Measurements from ENCODE around the gene NGLY1. TPM values are rescaled to one million over a fixed set of nuclear protein-coding genes. Genes with fewer than 3 reads are reported as not detected.

Gene NGLY1
- total and polyA plus RNA-seq, 10 of the 15 experiments (the other 5 are each of a cell fraction or from before 2014, with no cell fraction given): 29.8 to 73.5 (median 47.0) TPM

DNA sequence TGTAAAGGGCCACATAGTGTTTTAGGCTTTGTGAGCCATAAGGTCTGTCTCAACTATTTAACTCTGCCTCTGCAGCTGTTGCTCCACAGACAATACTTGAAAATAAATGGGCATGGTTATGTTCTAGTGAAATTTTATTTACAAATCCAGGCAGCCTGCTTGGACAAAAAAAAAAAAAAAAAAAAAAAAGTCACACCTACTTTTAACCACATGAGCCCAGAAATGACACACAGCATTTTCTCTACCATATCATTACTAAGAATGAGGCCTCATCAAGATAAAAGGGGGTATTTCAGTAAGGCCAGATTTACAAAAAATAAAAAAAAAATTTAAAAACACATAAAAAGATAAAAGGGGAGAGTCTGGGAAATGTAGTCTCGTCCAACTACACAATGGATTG lies 1.7 kb upstream of the NGLY1 start (continued):
- TF ChIP-seq, protein P1, sequence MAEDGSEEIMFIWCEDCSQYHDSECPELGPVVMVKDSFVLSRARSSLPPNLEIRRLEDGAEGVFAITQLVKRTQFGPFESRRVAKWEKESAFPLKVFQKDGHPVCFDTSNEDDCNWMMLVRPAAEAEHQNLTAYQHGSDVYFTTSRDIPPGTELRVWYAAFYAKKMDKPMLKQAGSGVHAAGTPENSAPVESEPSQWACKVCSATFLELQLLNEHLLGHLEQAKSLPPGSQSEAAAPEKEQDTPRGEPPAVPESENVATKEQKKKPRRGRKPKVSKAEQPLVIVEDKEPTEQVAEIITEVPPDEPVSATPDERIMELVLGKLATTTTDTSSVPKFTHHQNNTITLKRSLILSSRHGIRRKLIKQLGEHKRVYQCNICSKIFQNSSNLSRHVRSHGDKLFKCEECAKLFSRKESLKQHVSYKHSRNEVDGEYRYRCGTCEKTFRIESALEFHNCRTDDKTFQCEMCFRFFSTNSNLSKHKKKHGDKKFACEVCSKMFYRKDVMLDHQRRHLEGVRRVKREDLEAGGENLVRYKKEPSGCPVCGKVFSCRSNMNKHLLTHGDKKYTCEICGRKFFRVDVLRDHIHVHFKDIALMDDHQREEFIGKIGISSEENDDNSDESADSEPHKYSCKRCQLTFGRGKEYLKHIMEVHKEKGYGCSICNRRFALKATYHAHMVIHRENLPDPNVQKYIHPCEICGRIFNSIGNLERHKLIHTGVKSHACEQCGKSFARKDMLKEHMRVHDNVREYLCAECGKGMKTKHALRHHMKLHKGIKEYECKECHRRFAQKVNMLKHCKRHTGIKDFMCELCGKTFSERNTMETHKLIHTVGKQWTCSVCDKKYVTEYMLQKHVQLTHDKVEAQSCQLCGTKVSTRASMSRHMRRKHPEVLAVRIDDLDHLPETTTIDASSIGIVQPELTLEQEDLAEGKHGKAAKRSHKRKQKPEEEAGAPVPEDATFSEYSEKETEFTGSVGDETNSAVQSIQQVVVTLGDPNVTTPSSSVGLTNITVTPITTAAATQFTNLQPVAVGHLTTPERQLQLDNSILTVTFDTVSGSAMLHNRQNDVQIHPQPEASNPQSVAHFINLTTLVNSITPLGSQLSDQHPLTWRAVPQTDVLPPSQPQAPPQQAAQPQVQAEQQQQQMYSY (CRISPR knock-in tag; IDR thresholded peaks at IDR 0.05): no peak
- no peak for TF ChIP-seq POLR2AphosphoS5 (IDR thresholded peaks at IDR 0.05; ENCODE audit: low read length)
- no peak for TF ChIP-seq TARDBP (IDR thresholded peaks at IDR 0.05; ENCODE audit: borderline replicate concordance)
- TF ChIP-seq, protein P2, sequence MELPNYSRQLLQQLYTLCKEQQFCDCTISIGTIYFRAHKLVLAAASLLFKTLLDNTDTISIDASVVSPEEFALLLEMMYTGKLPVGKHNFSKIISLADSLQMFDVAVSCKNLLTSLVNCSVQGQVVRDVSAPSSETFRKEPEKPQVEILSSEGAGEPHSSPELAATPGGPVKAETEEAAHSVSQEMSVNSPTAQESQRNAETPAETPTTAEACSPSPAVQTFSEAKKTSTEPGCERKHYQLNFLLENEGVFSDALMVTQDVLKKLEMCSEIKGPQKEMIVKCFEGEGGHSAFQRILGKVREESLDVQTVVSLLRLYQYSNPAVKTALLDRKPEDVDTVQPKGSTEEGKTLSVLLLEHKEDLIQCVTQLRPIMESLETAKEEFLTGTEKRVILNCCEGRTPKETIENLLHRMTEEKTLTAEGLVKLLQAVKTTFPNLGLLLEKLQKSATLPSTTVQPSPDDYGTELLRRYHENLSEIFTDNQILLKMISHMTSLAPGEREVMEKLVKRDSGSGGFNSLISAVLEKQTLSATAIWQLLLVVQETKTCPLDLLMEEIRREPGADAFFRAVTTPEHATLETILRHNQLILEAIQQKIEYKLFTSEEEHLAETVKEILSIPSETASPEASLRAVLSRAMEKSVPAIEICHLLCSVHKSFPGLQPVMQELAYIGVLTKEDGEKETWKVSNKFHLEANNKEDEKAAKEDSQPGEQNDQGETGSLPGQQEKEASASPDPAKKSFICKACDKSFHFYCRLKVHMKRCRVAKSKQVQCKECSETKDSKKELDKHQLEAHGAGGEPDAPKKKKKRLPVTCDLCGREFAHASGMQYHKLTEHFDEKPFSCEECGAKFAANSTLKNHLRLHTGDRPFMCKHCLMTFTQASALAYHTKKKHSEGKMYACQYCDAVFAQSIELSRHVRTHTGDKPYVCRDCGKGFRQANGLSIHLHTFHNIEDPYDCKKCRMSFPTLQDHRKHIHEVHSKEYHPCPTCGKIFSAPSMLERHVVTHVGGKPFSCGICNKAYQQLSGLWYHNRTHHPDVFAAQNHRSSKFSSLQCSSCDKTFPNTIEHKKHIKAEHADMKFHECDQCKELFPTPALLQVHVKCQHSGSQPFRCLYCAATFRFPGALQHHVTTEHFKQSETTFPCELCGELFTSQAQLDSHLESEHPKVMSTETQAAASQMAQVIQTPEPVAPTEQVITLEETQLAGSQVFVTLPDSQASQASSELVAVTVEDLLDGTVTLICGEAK (IDR thresholded peaks at IDR 0.05; ENCODE audit: borderline replicate concordance): peak; percentile 46; the same call in 1 of the 2 replicates
- no peak for TF ChIP-seq GABPA (IDR thresholded peaks at IDR 0.05; ENCODE audit: low read depth)

All from GM12878 (cell line).